Tibial nerve (tissue), 4 donors: ENCODE data around the gene INTS12. TPM values are rescaled to one million over a fixed set of nuclear protein-coding genes. Genes with fewer than 3 reads are reported as not detected.
"Not testable (repeated sequence)": the region's sequence is repeated elsewhere in the genome, so short reads cannot be mapped to it uniquely, and the experiment has no call there.

Experiments
- DNase-seq, 2 donors: peaks; one replicate each; pipeline ENCODE4 v3.0.0-alpha.2; 2019; ENCODE audit warnings: low spot score in 2 of 2
- H3K27ac ChIP-seq, 4 donors: fragments of 200-600 bp; sonication (generic) in 3 of 4; one replicate each; pipeline ENCODE4 v1.5.1; 2017 to 2019; ENCODE audit warnings: mild to moderate bottlenecking in 1 of 4
- H3K27me3 ChIP-seq, 2 donors: fragments of 200-600 bp; sonication (generic) in 1 of 2; one replicate each; pipeline versions ENCODE4 v1.5.1 to v1.6.0; 2017 to 2019
- H3K36me3 ChIP-seq, 3 donors: fragments of 200-600 bp; sonication (generic); one replicate each; pipeline ENCODE4 v1.5.1; 2018 to 2019
- H3K4me1 ChIP-seq, 4 donors: fragments of 200-600 bp; sonication (generic) in 3 of 4; one replicate each; pipeline ENCODE4 v1.5.1; 2017 to 2019
- H3K4me3 ChIP-seq, 4 donors: fragments of 200-600 bp; sonication (generic) in 3 of 4; one replicate each; pipeline ENCODE4 v1.5.1; 2017 to 2019; ENCODE audit warnings: mild to moderate bottlenecking in 1 of 4, moderate library complexity in 1 of 4
- H3K9me3 ChIP-seq, 4 donors: fragments of 200-600 bp; sonication (generic) in 3 of 4; one replicate each; pipeline ENCODE4 v1.5.1; 2017 to 2019
- EP300 ChIP-seq, 2 donors: sonication (generic); formaldehyde crosslinking; IDR thresholded peaks; one replicate each; pipeline ENCODE4 v1.6.1; 2017; ENCODE audit warnings: antibody characterized with exemption in 2 of 2, mild to moderate bottlenecking in 1 of 2
- POLR2A ChIP-seq, 2 donors: fragments of 450-650 bp; IDR thresholded peaks; one replicate each; pipeline ENCODE4 v1.6.1; 2017; ENCODE audit warnings: antibody characterized with exemption in 2 of 2, mild to moderate bottlenecking in 2 of 2, moderate library complexity in 2 of 2
- WGBS, 2 donors: methylation state at CpG; one replicate each; pipeline ENCODE4 v1.1.5; 2018; 5-methylcytosine and 5-hydroxymethylcytosine counted together
- total RNA-seq, 4 donors: library from RNA; depleted of rRNA; stranded (reverse); fragments of >200 nt; gene quantifications; one replicate each; pipeline ENCODE4 v1.1.0, GENCODE V29; 2016
- TF ChIP-seq, protein P1 (sequence below), 5 experiments: fragments of 200-600 bp in 3 of 5; fragments of 450-650 bp in 2 of 5; sonication (generic) in 3 of 5; IDR thresholded peaks; one replicate each; pipeline ENCODE4 v1.5.1; 2016 to 2019; ENCODE audit warnings: antibody characterized with exemption in 5 of 5, mild to moderate bottlenecking in 3 of 5, moderate library complexity in 2 of 5

The INTS12 gene
- total RNA-seq, 4 donors from 2014 or later, result 15.7 to 29.5 (median 24.9) TPM

- TF ChIP-seq, protein P1, sequence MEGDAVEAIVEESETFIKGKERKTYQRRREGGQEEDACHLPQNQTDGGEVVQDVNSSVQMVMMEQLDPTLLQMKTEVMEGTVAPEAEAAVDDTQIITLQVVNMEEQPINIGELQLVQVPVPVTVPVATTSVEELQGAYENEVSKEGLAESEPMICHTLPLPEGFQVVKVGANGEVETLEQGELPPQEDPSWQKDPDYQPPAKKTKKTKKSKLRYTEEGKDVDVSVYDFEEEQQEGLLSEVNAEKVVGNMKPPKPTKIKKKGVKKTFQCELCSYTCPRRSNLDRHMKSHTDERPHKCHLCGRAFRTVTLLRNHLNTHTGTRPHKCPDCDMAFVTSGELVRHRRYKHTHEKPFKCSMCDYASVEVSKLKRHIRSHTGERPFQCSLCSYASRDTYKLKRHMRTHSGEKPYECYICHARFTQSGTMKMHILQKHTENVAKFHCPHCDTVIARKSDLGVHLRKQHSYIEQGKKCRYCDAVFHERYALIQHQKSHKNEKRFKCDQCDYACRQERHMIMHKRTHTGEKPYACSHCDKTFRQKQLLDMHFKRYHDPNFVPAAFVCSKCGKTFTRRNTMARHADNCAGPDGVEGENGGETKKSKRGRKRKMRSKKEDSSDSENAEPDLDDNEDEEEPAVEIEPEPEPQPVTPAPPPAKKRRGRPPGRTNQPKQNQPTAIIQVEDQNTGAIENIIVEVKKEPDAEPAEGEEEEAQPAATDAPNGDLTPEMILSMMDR (IDR thresholded peaks at IDR 0.05), result no peak
- TF ChIP-seq POLR2A (IDR thresholded peaks at IDR 0.05) (no peak), EP300 (IDR thresholded peaks at IDR 0.05) (no peak)
- no peak for DNase-seq
- H3K4me3 ChIP-seq, result no peak overlapping the region
- WGBS, 2 donors, result 73 to 81% methylated on average over 16 of the region's 16 CpGs
- H3K36me3 ChIP-seq, result no peaks in the 10 kb centered on the region
- peaks cover 0 to 28% (median 12%) of the 10 kb centered on the region in 4 donors for H3K4me1 ChIP-seq
- H3K27me3 ChIP-seq, result no peaks in the 10 kb centered on the region
- no peaks in the 10 kb centered on the region for H3K9me3 ChIP-seq
- H3K27ac ChIP-seq, result no peak overlapping the region
Observed at GRCh38 chr4:105710012-105710600, 1.6 kb upstream of the INTS12 start.

DNA sequence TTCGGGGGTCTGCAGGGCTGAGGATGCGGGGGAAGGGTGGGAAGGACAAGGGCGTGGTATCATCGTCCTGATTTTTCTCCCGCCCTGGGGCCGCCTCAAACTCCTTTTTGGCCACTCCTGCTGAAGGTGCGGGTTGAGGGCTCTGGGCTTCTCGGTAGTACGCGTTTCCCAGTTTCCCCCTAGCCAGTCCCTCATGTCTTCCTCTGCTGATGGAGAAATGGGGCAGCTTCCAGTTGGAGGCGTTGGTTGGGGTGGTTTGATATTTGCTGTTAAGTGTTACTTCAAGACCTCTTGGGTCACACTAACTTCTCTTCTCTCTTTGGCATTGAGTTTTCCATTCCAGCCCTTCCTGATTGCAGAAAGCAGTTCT, 577 bp upstream of the INTS12 start:
- no peaks in the 10 kb centered on the region for H3K36me3 ChIP-seq
- peak overlapping the region; percentile 81 to 88 (median 84) for H3K4me3 ChIP-seq
- TF ChIP-seq, protein P1 (IDR thresholded peaks at IDR 0.05), result no peak
- no peak for TF ChIP-seq EP300 (IDR thresholded peaks at IDR 0.05)
- H3K27ac ChIP-seq, result peak overlapping the region; percentile 70 to 89 (median 84)
- H3K27me3 ChIP-seq, result no peaks in the 10 kb centered on the region
- H3K4me1 ChIP-seq, result peaks cover 0 to 35% (median 12%) of the 10 kb centered on the region in 4 donors
- DNase-seq, result peak in 1 of 2 donors; percentile 5
- WGBS, 2 donors, result 0 to 1% methylated on average over 7 to 11 of the region's 11 CpGs
- no peaks in the 10 kb centered on the region for H3K9me3 ChIP-seq

DNA sequence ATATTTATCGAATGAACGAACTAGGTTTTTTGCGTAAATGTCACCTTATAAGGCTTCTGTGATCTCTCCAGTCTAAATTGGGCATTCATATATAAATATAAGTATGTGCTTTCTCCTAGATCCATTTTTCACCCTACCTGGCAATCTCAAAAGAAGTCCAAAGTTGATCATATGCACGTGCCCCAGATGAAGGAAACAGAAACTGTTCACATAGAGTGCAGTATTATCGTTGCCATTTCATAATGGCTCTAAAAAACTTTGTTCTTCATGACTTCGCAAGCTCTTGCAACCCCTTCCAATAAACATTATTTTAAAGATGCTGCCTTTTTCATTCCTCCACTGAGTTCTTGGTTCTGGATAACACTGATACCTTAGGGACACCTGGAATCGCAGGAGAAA, 708 bp downstream of the INTS12 start:
- Histone ChIP-seq H3K27ac (peak overlapping the region; percentile 70 to 89 (median 84)), H3K4me1 (peaks cover 0 to 36% (median 12%) of the 10 kb centered on the region in 4 donors), H3K36me3 (no peaks in the 10 kb centered on the region), H3K27me3 (no peaks in the 10 kb centered on the region), H3K9me3 (no peaks in the 10 kb centered on the region), H3K4me3 (peak overlapping the region; percentile 81 to 88 (median 84))
- TF ChIP-seq, protein P1 (IDR thresholded peaks at IDR 0.05), result no peak
- no peak for TF ChIP-seq EP300 (IDR thresholded peaks at IDR 0.05)
- TF ChIP-seq POLR2A (IDR thresholded peaks at IDR 0.05), result no peak
- 26 to 27% methylated on average over 7 of the region's 7 CpGs for WGBS, 2 donors
- DNase-seq, result no peak

- peaks cover 0 to 60% (median 0%) of the 10 kb centered on the region in 3 donors for H3K36me3 ChIP-seq
- H3K4me3 ChIP-seq, result no peak overlapping the region
- 63 to 68% methylated on average over 2 of the region's 2 CpGs for WGBS, 2 donors
- DNase-seq, result no peak
- TF ChIP-seq POLR2A (IDR thresholded peaks at IDR 0.05) (no peak), EP300 (IDR thresholded peaks at IDR 0.05) (no peak)
- TF ChIP-seq, protein P1 (IDR thresholded peaks at IDR 0.05), result no peak
- no peaks in the 10 kb centered on the region for H3K9me3 ChIP-seq
- H3K27me3 ChIP-seq, result no peaks in the 10 kb centered on the region
- H3K27ac ChIP-seq, result no peak overlapping the region
- peaks cover 0 to 6% (median 0%) of the 10 kb centered on the region in 4 donors for H3K4me1 ChIP-seq
Observed at GRCh38 chr4:105698607-105699006, 9.9 kb downstream of the INTS12 start.

DNA sequence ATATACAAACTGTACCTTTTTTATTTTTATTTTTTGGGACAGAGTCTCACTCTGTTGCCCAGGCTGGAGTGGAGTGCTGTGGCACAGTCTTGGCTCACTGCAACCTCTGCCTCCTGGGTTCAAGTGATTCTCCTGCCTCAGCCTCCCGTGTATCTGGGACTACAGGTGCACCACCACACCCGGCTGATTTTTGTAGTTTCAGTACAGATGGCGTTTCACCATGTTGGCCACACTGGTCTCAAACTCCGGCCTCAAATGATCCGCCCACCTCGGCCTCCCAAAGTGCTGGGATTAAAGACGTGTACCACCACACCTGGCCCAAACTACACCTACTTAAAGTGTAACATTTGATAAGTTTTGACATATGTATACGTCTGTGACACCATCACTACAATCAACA, 12.7 kb downstream of the INTS12 start:
- H3K9me3 ChIP-seq, DNase-seq, H3K27ac ChIP-seq, H3K27me3 ChIP-seq, H3K4me1 ChIP-seq, H3K4me3 ChIP-seq: not testable (repeated sequence)
- WGBS, 2 donors, result 92 to 96% methylated on average over 8 of the region's 8 CpGs
- peaks cover 0 to 87% (median 0%) of the 10 kb centered on the region in 3 donors for H3K36me3 ChIP-seq

DNA sequence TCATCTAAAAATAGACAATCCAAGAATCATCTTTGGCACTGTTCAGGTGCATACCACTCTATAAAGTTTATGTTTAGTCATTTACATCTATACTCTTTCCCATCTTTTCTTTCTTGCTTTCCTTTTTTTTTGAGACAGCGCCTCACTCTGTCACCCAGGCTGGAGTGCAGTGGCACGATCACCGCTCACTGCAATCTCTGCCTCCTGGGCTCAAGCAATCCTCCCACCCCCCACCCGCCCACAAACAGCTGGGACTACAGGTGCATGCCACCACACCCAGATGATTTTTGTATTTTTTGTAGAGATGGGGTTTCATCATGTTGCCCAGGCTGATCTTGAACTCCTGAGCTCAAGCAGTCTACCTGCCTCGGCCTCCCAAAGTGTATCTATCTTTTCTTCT, 13.7 kb downstream of the INTS12 start:
- H3K27me3 ChIP-seq, H3K4me3 ChIP-seq, DNase-seq, H3K27ac ChIP-seq, H3K9me3 ChIP-seq, H3K4me1 ChIP-seq: not testable (repeated sequence)
- H3K36me3 ChIP-seq, result peaks cover 0 to 89% (median 0%) of the 10 kb centered on the region in 3 donors
- 95 to 96% methylated on average over 5 of the region's 5 CpGs for WGBS, 2 donors
